Tibial artery (tissue), 4 donors: ENCODE data around the gene WDR27.
"Not testable (repeated sequence)": the region's sequence is repeated elsewhere in the genome, so short reads cannot be mapped to it uniquely, and the experiment has no call there.

Experiments
- DNase-seq, 2 donors: peaks; one replicate each; pipeline ENCODE4 v3.0.0-alpha.2; 2019
- H3K27ac ChIP-seq, 2 donors: fragments of 200-600 bp; sonication (generic) in 1 of 2; 1 replicate in 1 of 2; 2 replicates in 1 of 2; pipeline ENCODE4 v1.5.1; 2018 to 2019; ENCODE audit warnings: mild to moderate bottlenecking in 1 of 2
- H3K27me3 ChIP-seq, 2 donors: fragments of 200-600 bp; sonication (generic) in 1 of 2; one replicate each; pipeline versions ENCODE4 v1.5.1 to v1.6.0; 2016 to 2019
- H3K36me3 ChIP-seq, 3 donors: fragments of 200-600 bp; sonication (generic) in 2 of 3; one replicate each; pipeline ENCODE4 v1.5.1; 2016 to 2019; ENCODE audit warnings: mild to moderate bottlenecking in 2 of 3
- H3K4me1 ChIP-seq, 4 donors: fragments of 200-600 bp; sonication (generic) in 2 of 4; 1 replicate in 3 of 4; 2 replicates in 1 of 4; pipeline ENCODE4 v1.5.1; 2016 to 2019
- H3K4me3 ChIP-seq, 2 donors: fragments of 200-600 bp; sonication (generic) in 1 of 2; 1 replicate in 1 of 2; 2 replicates in 1 of 2; pipeline ENCODE4 v1.5.1; 2018 to 2019; ENCODE audit warnings: mild to moderate bottlenecking in 2 of 2
- H3K9me3 ChIP-seq, 3 donors: fragments of 200-600 bp; sonication (generic) in 1 of 3; one replicate each; pipeline ENCODE4 v1.5.1; 2016 to 2019
- CTCF ChIP-seq, 2 experiments: fragments of 200-600 bp in 1 of 2; fragments of 450-650 bp in 1 of 2; IDR thresholded peaks; one replicate each; pipeline ENCODE4 v1.5.1; 2017 to 2019; ENCODE audit warnings: antibody characterized with exemption in 2 of 2, mild to moderate bottlenecking in 1 of 2, moderate library complexity in 1 of 2
- intact Hi-C: fragments of 100-400 bp; cut with DNase I; formaldehyde crosslinking; loops from one replicate; pipeline ENCODE4 v1.15.0; 2023; ENCODE audit warnings: low total_unique reads

Gene WDR27

GRCh38 chr6:169697115-169697514 lies 4.7 kb downstream of the WDR27 start:
- intact Hi-C loops, H3K9me3 ChIP-seq, DNase-seq, H3K27me3 ChIP-seq, H3K36me3 ChIP-seq, H3K27ac ChIP-seq, H3K4me3 ChIP-seq: not testable (repeated sequence)
- peaks cover 5 to 20% (median 12%) of the 10 kb centered on the region in 4 donors for H3K4me1 ChIP-seq
- TF ChIP-seq CTCF (IDR thresholded peaks at IDR 0.05), result peak; percentile 29 to 44

GRCh38 chr6:169695131-169695530 lies 6.7 kb downstream of the WDR27 start:
- TF ChIP-seq CTCF (IDR thresholded peaks at IDR 0.05), result no peak

GRCh38 chr6:169692516-169692915 lies 9.3 kb downstream of the WDR27 start:
- intact Hi-C loops, result no loop called here
- no peak for DNase-seq
- Histone ChIP-seq H3K36me3 (peaks cover 4 to 22% (median 19%) of the 10 kb centered on the region in 3 donors), H3K4me1 (no peaks in the 10 kb centered on the region), H3K9me3 (no peaks in the 10 kb centered on the region), H3K27ac (no peak overlapping the region), H3K27me3 (no peaks in the 10 kb centered on the region), H3K4me3 (no peak overlapping the region)
- TF ChIP-seq CTCF (IDR thresholded peaks at IDR 0.05), result no peak

More at GRCh38 chr6:169695131-169695530, 6.7 kb downstream of the WDR27 start:
- no peak overlapping the region for H3K27ac ChIP-seq
- no peak for DNase-seq
- peaks cover 0 to 8% (median 7%) of the 10 kb centered on the region in 3 donors for H3K36me3 ChIP-seq
- intact Hi-C loops, result no loop called here
- no peaks in the 10 kb centered on the region for H3K27me3 ChIP-seq
- no peak overlapping the region for H3K4me3 ChIP-seq
- H3K9me3 ChIP-seq, result no peaks in the 10 kb centered on the region
- peaks cover 0 to 7% (median 3%) of the 10 kb centered on the region in 4 donors for H3K4me1 ChIP-seq

- TF ChIP-seq CTCF (IDR thresholded peaks at IDR 0.05), result no peak
- peaks cover 13 to 33% (median 30%) of the 10 kb centered on the region in 3 donors for H3K36me3 ChIP-seq
- no peak overlapping the region for H3K27ac ChIP-seq
- H3K4me3 ChIP-seq, result no peak overlapping the region
- DNase-seq, result no peak
- peaks cover 0 to 5% (median 2%) of the 10 kb centered on the region in 3 donors for H3K9me3 ChIP-seq
- intact Hi-C loops, result no loop called here
- H3K4me1 ChIP-seq, result no peaks in the 10 kb centered on the region
- no peaks in the 10 kb centered on the region for H3K27me3 ChIP-seq
Measured at GRCh38 chr6:169691260-169691659, 10.6 kb downstream of the WDR27 start.

- Histone ChIP-seq H3K36me3 (peaks cover 26 to 41% (median 35%) of the 10 kb centered on the region in 3 donors), H3K9me3 (peaks cover 0 to 10% (median 5%) of the 10 kb centered on the region in 3 donors), H3K27me3 (no peaks in the 10 kb centered on the region), H3K4me1 (no peaks in the 10 kb centered on the region), H3K27ac (no peak overlapping the region), H3K4me3 (no peak overlapping the region)
- TF ChIP-seq CTCF (IDR thresholded peaks at IDR 0.05), result no peak
- no peak for DNase-seq
- intact Hi-C loops, result no loop called here
Measured at GRCh38 chr6:169689287-169689686, 12.5 kb downstream of the WDR27 start.

GRCh38 chr6:169685860-169686259 lies 16.0 kb downstream of the WDR27 start:
- Histone ChIP-seq H3K27me3 (no peaks in the 10 kb centered on the region), H3K9me3 (peaks cover 0 to 10% (median 5%) of the 10 kb centered on the region in 3 donors), H3K36me3 (peaks cover 28 to 51% (median 33%) of the 10 kb centered on the region in 3 donors), H3K4me1 (no peaks in the 10 kb centered on the region), H3K4me3 (no peak overlapping the region), H3K27ac (no peak overlapping the region)
- TF ChIP-seq CTCF (IDR thresholded peaks at IDR 0.05), result no peak
- no peak for DNase-seq
- intact Hi-C loops, result no loop called here
